Measurements from ENCODE around the gene FLRT1. TPM values are rescaled to one million over a fixed set of nuclear protein-coding genes. Genes with fewer than 3 reads are reported as not detected.

FLRT1 gene
- total RNA-seq, 6 donors from 2014 or later: 0.09 to 0.30 (median 0.15) TPM; not detected in 3

GRCh38 chr11:64036087-64037026, 626 bp downstream of the FLRT1 start:
- Histone ChIP-seq H3K27ac (no peak overlapping the region), H3K36me3 (no peaks in the 10 kb centered on the region), H3K4me3 (peak overlapping the region in 3 of 4 donors; percentile 29 to 46 (median 39)), H3K4me1 (peaks cover 15 to 20% (median 16%) of the 10 kb centered on the region in 4 donors), H3K27me3 (peaks cover 0 to 29% (median 16%) of the 10 kb centered on the region in 4 donors), H3K9me3 (no peaks in the 10 kb centered on the region)
- WGBS, 2 donors: 4 to 25% methylated on average over 2 to 30 of the region's 85 CpGs
- peak in 1 of 2 donors; percentile 62 for ATAC-seq (ENCODE audit: low FRiP score in 2 of 2)
- DNase-seq: peak in 1 of 2 donors; percentile 87
- TF ChIP-seq CTCF (IDR thresholded peaks at IDR 0.05) (no peak), POLR2A (IDR thresholded peaks at IDR 0.05) (no peak), EP300 (IDR thresholded peaks at IDR 0.05) (no peak), POLR2AphosphoS5 (IDR thresholded peaks at IDR 0.05) (no peak)

DNA sequence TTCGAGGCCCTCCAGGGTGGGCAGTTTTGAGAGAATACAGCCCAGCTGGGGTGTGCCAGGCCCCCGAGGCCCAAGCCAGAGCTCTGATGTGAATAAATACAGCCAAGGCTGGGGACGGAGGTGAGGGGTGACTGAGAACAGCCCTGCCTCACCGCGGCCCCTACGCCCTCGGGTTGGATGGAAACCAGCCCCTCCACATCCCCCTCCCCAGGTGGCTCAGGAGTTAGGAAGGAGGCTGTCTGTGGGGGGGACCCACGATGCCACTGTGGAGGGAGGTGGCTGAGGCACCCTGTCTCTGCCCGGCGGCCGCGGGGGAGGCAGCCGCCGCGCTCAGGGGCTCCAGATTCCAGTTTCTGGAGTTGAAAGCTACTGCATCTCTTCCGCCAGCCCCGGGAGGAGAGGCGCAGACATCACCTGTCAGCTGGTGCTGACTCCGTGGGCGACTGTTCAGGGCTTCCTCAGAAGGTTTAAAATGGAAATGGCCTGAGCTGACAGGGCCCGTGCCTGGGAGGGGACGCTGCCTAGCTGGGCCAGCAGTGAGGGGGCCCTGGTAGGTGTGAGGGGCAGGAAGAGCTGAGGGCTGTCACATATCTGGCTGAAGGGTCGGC, 1.4 kb downstream of the FLRT1 start:
- DNase-seq (peak in 1 of 2 donors; percentile 68), ATAC-seq (ENCODE audit: low FRiP score in 2 of 2) (no peak)
- Histone ChIP-seq H3K36me3 (no peaks in the 10 kb centered on the region), H3K27ac (no peak overlapping the region), H3K4me1 (peaks cover 15 to 20% (median 16%) of the 10 kb centered on the region in 4 donors), H3K4me3 (no peak overlapping the region), H3K9me3 (no peaks in the 10 kb centered on the region), H3K27me3 (peaks cover 0 to 29% (median 16%) of the 10 kb centered on the region in 4 donors)
- TF ChIP-seq CTCF (IDR thresholded peaks at IDR 0.05): no peak
- TF ChIP-seq POLR2A (IDR thresholded peaks at IDR 0.05): no peak
- no peak for TF ChIP-seq EP300 (IDR thresholded peaks at IDR 0.05)
- no peak for TF ChIP-seq POLR2AphosphoS5 (IDR thresholded peaks at IDR 0.05)
- WGBS, 2 donors: 5 to 50% methylated on average over 3 to 11 of the region's 23 CpGs

- Histone ChIP-seq H3K9me3 (no peaks in the 10 kb centered on the region), H3K36me3 (no peaks in the 10 kb centered on the region), H3K4me1 (peaks cover 15 to 20% (median 16%) of the 10 kb centered on the region in 4 donors), H3K27ac (no peak overlapping the region), H3K27me3 (peaks cover 0 to 29% (median 16%) of the 10 kb centered on the region in 4 donors), H3K4me3 (no peak overlapping the region)
- ATAC-seq (ENCODE audit: low FRiP score in 2 of 2) (no peak), DNase-seq (no peak)
- TF ChIP-seq POLR2AphosphoS5 (IDR thresholded peaks at IDR 0.05) (no peak), POLR2A (IDR thresholded peaks at IDR 0.05) (no peak), EP300 (IDR thresholded peaks at IDR 0.05) (no peak), CTCF (IDR thresholded peaks at IDR 0.05) (no peak)
- 87 to 89% methylated on average over 4 of the region's 4 CpGs for WGBS, 2 donors
Measured at GRCh38 chr11:64038500-64038899, 2.8 kb downstream of the FLRT1 start.

DNA sequence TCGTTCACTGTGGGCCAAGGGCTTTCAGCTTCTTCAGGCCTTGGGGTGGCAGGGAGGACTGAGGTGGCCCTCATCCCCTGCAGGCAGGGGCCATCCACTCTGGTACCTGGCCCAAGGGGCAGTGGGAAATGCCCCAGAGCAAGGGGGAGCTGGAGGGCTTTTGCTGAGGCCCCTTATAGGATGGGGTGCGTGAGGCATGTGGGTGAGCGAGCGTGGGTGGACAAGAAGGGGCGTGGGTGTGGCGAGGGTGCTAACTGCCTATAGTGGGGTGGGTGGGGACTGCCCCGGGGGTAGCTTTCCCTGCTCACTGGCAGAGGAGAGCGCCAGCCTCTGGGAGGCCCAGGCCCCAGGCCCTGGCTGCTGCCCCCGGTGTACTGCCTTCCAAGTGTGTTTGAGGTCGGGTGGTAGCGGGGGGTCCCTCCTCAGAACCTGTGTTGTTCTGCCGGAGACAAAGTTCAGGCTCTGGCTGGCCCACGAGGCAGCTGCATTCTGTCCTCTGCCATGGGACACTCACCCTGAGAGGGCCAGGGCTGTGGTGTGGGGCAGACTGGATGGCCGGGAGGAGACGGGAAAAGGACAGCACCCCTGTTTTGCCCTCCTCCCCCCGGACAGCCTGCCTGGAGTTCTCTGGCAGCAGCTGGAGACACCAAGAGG, 3.4 kb downstream of the FLRT1 start:
- ATAC-seq (ENCODE audit: low FRiP score in 2 of 2) (no peak), DNase-seq (peak in 1 of 2 donors; percentile 55)
- H3K27me3 ChIP-seq: peaks cover 0 to 29% (median 16%) of the 10 kb centered on the region in 4 donors

More for the DNA sequence above, 3.4 kb downstream of the FLRT1 start:
- Histone ChIP-seq H3K27ac (no peak overlapping the region), H3K9me3 (no peaks in the 10 kb centered on the region), H3K4me1 (peaks cover 15 to 20% (median 16%) of the 10 kb centered on the region in 4 donors), H3K36me3 (no peaks in the 10 kb centered on the region), H3K4me3 (no peak overlapping the region)
- TF ChIP-seq EP300 (IDR thresholded peaks at IDR 0.05) (no peak), POLR2A (IDR thresholded peaks at IDR 0.05) (no peak), POLR2AphosphoS5 (IDR thresholded peaks at IDR 0.05) (no peak), CTCF (IDR thresholded peaks at IDR 0.05) (no peak)
- 86 to 90% methylated on average over 10 to 16 of the region's 16 CpGs for WGBS, 2 donors
